ENCODE data around the gene FGD5.

FGD5 gene

GRCh38 chr3:14907043-14907966 is 88.5 kb downstream of the FGD5 start:
- no peak for TF ChIP-seq CTCF (IDR thresholded peaks at IDR 0.05; ENCODE audit: low read depth, low read length)

GRCh38 chr3:14909250-14909649 is 90.5 kb downstream of the FGD5 start:
- no peak for TF ChIP-seq CTCF (IDR thresholded peaks at IDR 0.05; ENCODE audit: low read depth, low read length)

More at GRCh38 chr3:14907043-14907966, 88.5 kb downstream of the FGD5 start:
- no peak overlapping the region for H3K4me3 ChIP-seq (ENCODE audit: low read depth, low read length)

GRCh38 chr3:14911651-14912050 is 92.9 kb downstream of the FGD5 start:
- H3K4me3 ChIP-seq (ENCODE audit: low read depth, low read length) = no peak overlapping the region
- no peak for TF ChIP-seq CTCF (IDR thresholded peaks at IDR 0.05; ENCODE audit: low read depth, low read length)

More at GRCh38 chr3:14909250-14909649, 90.5 kb downstream of the FGD5 start:
- no peak overlapping the region for H3K4me3 ChIP-seq (ENCODE audit: low read depth, low read length)

GRCh38 chr3:14913071-14913925 is 94.5 kb downstream of the FGD5 start:
- no peak for TF ChIP-seq CTCF (IDR thresholded peaks at IDR 0.05; ENCODE audit: low read depth, low read length)
- H3K4me3 ChIP-seq (ENCODE audit: low read depth, low read length) = no peak overlapping the region

- no peak for TF ChIP-seq CTCF (IDR thresholded peaks at IDR 0.05; ENCODE audit: low read depth, low read length)
These were observed 95.4 kb downstream of the FGD5 start for GRCh38 chr3:14913926-14914778.

GRCh38 chr3:14914779-14915117 is 96.0 kb downstream of the FGD5 start:
- TF ChIP-seq CTCF (IDR thresholded peaks at IDR 0.05; ENCODE audit: low read depth, low read length) = no peak

More at GRCh38 chr3:14913926-14914778, 95.4 kb downstream of the FGD5 start:
- H3K4me3 ChIP-seq (ENCODE audit: low read depth, low read length) = no peak overlapping the region

More at GRCh38 chr3:14914779-14915117, 96.0 kb downstream of the FGD5 start:
- H3K4me3 ChIP-seq (ENCODE audit: low read depth, low read length) = no peak overlapping the region

All from WI38 (cell line).